GM21526 (cell line): Measurements from ENCODE around the gene ARFGEF2.
"Not testable (repeated sequence)": the region's sequence is repeated elsewhere in the genome, so short reads cannot be mapped to it uniquely, and the experiment has no call there.

Experiments used
- ATAC-seq: cut with Tn5 transposase; IDR thresholded peaks from one replicate; pipeline ENCODE4 v1.9.1; 2021; ENCODE audit warnings: moderate library complexity; ENCODE audit not compliant: unreplicated experiment, low FRiP score

ARFGEF2 gene

GRCh38 chr20:48926821-48927220 is 5.3 kb downstream of the ARFGEF2 start:
- no peak for ATAC-seq

- ATAC-seq = no peak
Observed at GRCh38 chr20:48928832-48929725, 7.6 kb downstream of the ARFGEF2 start.

GRCh38 chr20:48930035-48930434 is 8.5 kb downstream of the ARFGEF2 start:
- no peak for ATAC-seq

GRCh38 chr20:48930878-48931277 is 9.4 kb downstream of the ARFGEF2 start:
- no peak for ATAC-seq

GRCh38 chr20:48931527-48932374 is 10.2 kb downstream of the ARFGEF2 start:
- no peak for ATAC-seq

- no peak for ATAC-seq
Observed at GRCh38 chr20:48932375-48932941, 10.9 kb downstream of the ARFGEF2 start.

GRCh38 chr20:48933017-48933766 is 11.7 kb downstream of the ARFGEF2 start:
- no peak for ATAC-seq

GRCh38 chr20:48934273-48934877 is 12.9 kb downstream of the ARFGEF2 start:
- ATAC-seq = not testable (repeated sequence)

GRCh38 chr20:48934966-48935365 is 13.5 kb downstream of the ARFGEF2 start:
- not testable (repeated sequence) for ATAC-seq

GRCh38 chr20:48936178-48936577 is 14.7 kb downstream of the ARFGEF2 start:
- not testable (repeated sequence) for ATAC-seq

GRCh38 chr20:48937674-48938073 is 16.2 kb downstream of the ARFGEF2 start:
- no peak for ATAC-seq

- no peak for ATAC-seq
Observed at GRCh38 chr20:48938670-48939069, 17.2 kb downstream of the ARFGEF2 start.

GRCh38 chr20:48940170-48940569 is 18.7 kb downstream of the ARFGEF2 start:
- ATAC-seq = no peak

- ATAC-seq = no peak
Observed at GRCh38 chr20:48941467-48941866, 20.0 kb downstream of the ARFGEF2 start.

GRCh38 chr20:48942730-48943129 is 21.2 kb downstream of the ARFGEF2 start:
- ATAC-seq = no peak

- ATAC-seq = no peak
Observed at GRCh38 chr20:48944663-48945297, 23.3 kb downstream of the ARFGEF2 start.

GRCh38 chr20:48945840-48946514 is 24.5 kb downstream of the ARFGEF2 start:
- ATAC-seq = no peak

- no peak for ATAC-seq
Observed at GRCh38 chr20:48948612-48949011, 27.1 kb downstream of the ARFGEF2 start.
